Trophoblast cell (in vitro differentiated cells and primary cell): Measurements from ENCODE around the gene CHST11.
"Not testable (repeated sequence)": the region's sequence is repeated elsewhere in the genome, so short reads cannot be mapped to it uniquely, and the experiment has no call there.

ENCODE experiments used
- DNase-seq, 2 donors: peaks; one replicate each; pipeline ENCODE4 v3.0.0-alpha.2; 2016
- H2AFZ ChIP-seq: 2 replicates; pipeline ENCODE4 v1.6.1; 2013; ENCODE audit warnings: low read length, moderate library complexity, mild to moderate bottlenecking; ENCODE audit not compliant: insufficient read depth, poor library complexity
- H2AK5ac ChIP-seq: 2 replicates; pipeline ENCODE4 v1.6.1; 2013; ENCODE audit warnings: mild to moderate bottlenecking, low read length
- H2BK120ac ChIP-seq: 2 replicates; pipeline ENCODE4 v1.6.1; 2013; ENCODE audit warnings: low read length, mild to moderate bottlenecking, moderate library complexity; ENCODE audit not compliant: insufficient read depth, poor library complexity
- H2BK12ac ChIP-seq: 2 replicates; pipeline ENCODE4 v1.6.1; 2013; ENCODE audit warnings: mild to moderate bottlenecking, low read length, moderate library complexity
- H2BK5ac ChIP-seq: 2 replicates; pipeline ENCODE4 v1.6.1; 2013; ENCODE audit warnings: low read length, low read depth, moderate library complexity, mild to moderate bottlenecking; ENCODE audit not compliant: poor library complexity
- H3K14ac ChIP-seq: 2 replicates; pipeline ENCODE4 v1.6.1; 2013; ENCODE audit warnings: mild to moderate bottlenecking, low read length
- H3K18ac ChIP-seq: 2 replicates; pipeline ENCODE4 v1.6.1; 2013; ENCODE audit warnings: mild to moderate bottlenecking, low read length
- H3K23ac ChIP-seq: 2 replicates; pipeline ENCODE4 v1.6.1; 2013; ENCODE audit warnings: low read length
- H3K27ac ChIP-seq: 2 replicates; pipeline ENCODE4 v1.5.1; 2013; ENCODE audit warnings: low read depth, mild to moderate bottlenecking, inconsistent platforms, low read length, moderate library complexity
- H3K27me3 ChIP-seq: 2 replicates; pipeline ENCODE4 v1.6.1; 2013; ENCODE audit warnings: inconsistent platforms, mild to moderate bottlenecking, low read length, moderate library complexity; ENCODE audit not compliant: insufficient read depth
- H3K36me3 ChIP-seq, 2 experiments: 1 replicate in 1 of 2; 2 replicates in 1 of 2; pipeline ENCODE4 v1.6.1; 2013; ENCODE audit warnings: low read length in 2 of 2, mild to moderate bottlenecking in 2 of 2, moderate library complexity in 1 of 2; ENCODE audit not compliant: insufficient read depth in 2 of 2, control insufficient read depth in 1 of 2
- H3K4ac ChIP-seq: 2 replicates; pipeline ENCODE4 v1.6.1; 2013; ENCODE audit warnings: low read depth, mild to moderate bottlenecking, low read length, moderate library complexity
- H3K4me1 ChIP-seq, 2 experiments: 1 replicate in 1 of 2; 2 replicates in 1 of 2; pipeline ENCODE4 v1.6.1; 2013; ENCODE audit warnings: low read length in 2 of 2, mild to moderate bottlenecking in 2 of 2, moderate library complexity in 1 of 2; ENCODE audit not compliant: insufficient read depth in 2 of 2, control insufficient read depth in 1 of 2
- H3K4me2 ChIP-seq: 2 replicates; pipeline ENCODE4 v1.6.1; 2013; ENCODE audit warnings: inconsistent platforms, mild to moderate bottlenecking, low read length, moderate library complexity
- H3K4me3 ChIP-seq: 2 replicates; pipeline ENCODE4 v1.5.1; 2013; ENCODE audit warnings: mild to moderate bottlenecking, low read depth, low read length, inconsistent platforms
- H3K79me1 ChIP-seq: one replicate; pipeline ENCODE4 v1.6.1; 2013; ENCODE audit warnings: low read length
- H3K79me2 ChIP-seq: 2 replicates; pipeline ENCODE4 v1.6.1; 2013; ENCODE audit warnings: low read length, mild to moderate bottlenecking; ENCODE audit not compliant: control insufficient read depth, insufficient read depth, poor library complexity
- H3K9ac ChIP-seq: 2 replicates; pipeline ENCODE4 v1.6.1; 2013; ENCODE audit warnings: mild to moderate bottlenecking, low read length
- H3K9me3 ChIP-seq: 2 replicates; pipeline ENCODE4 v1.6.1; 2013; ENCODE audit warnings: low read depth, mild to moderate bottlenecking, control low read depth, inconsistent platforms, low read length; ENCODE audit not compliant: insufficient read depth
- H4K12ac ChIP-seq: 2 replicates; pipeline ENCODE4 v1.6.1; 2013; ENCODE audit warnings: low read depth, mild to moderate bottlenecking, low read length, moderate library complexity
- H4K8ac ChIP-seq: 2 replicates; pipeline ENCODE4 v1.6.1; 2013; ENCODE audit warnings: low read depth, mild to moderate bottlenecking, low read length, moderate library complexity
- H4K91ac ChIP-seq: one replicate; pipeline ENCODE4 v1.6.1; 2013; ENCODE audit warnings: low read depth, mild to moderate bottlenecking, low read length, moderate library complexity
- WGBS: extraction: QIAGEN DNeasy Blood & Tissue Kit; methylation state at CpG from one replicate; pipeline ENCODE4 v1.1.7; 2013; ENCODE audit warnings: missing lambda C conversion rate; ENCODE audit not compliant: insufficient read length, insufficient coverage; ENCODE audit errors: extremely low coverage; 5-methylcytosine and 5-hydroxymethylcytosine counted together

CHST11 gene

DNA sequence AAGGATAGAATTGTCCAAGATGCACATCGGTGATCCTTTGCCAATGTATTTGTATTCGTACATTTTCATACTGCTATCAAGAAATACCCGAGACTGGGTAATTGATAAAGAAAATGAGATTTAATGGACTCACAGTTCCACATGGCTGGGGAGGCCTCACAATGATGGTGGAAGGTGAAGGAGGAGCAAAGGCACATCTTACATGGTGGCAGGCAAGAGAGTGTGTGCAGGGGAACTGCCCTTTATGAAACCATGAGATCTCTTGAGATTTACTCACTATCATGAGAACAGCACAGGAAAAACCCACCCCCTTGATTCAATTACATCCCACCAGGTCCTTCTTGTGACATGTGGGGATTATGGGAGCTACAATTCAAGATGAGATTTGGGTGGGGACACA is 107.9 kb downstream of the CHST11 start:
- H2BK12ac ChIP-seq, H3K4me2 ChIP-seq, H3K79me2 ChIP-seq, H2AK5ac ChIP-seq, H3K18ac ChIP-seq, H3K4me1 ChIP-seq, H2BK5ac ChIP-seq, H4K91ac ChIP-seq, H3K14ac ChIP-seq, H3K36me3 ChIP-seq, H3K27me3 ChIP-seq, H3K23ac ChIP-seq, H3K9ac ChIP-seq, H3K9me3 ChIP-seq, H3K4me3 ChIP-seq, H2BK120ac ChIP-seq, H3K4ac ChIP-seq, H2AFZ ChIP-seq, DNase-seq, H4K8ac ChIP-seq, H3K27ac ChIP-seq, H3K79me1 ChIP-seq, H4K12ac ChIP-seq: not testable (repeated sequence)
- WGBS = no CpG with 5 or more reads among the region's 3 CpGs

DNA sequence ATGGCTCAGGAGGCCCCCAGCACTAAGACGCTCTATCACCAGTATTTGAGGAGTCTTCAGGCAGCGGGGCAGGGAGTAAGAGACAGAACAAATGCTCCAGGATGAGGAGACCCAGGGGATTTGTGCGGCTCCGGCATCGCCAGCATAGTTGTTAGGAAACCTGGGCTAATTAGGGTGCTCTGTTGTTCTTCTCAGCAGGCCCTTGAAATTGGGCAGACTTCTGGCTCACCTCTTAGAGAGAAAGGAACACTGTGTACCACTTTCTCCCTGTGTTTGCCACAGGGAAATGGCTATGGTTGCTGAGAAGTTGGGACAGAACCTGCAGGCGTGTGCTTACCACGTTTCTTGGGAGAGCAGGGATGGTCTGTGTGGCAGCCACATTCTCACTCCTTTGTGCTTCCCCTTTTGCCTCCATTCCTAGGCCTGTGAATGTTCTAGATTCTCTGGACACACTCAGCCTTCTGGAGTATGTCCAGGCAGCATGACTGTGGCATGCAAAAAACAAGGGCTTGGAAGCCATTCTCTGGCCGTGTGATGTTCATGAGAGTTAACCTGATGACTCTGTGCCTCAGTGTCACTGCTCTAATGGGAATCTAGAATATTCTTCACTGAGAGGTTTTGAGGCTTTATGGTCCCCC is 109.0 kb downstream of the CHST11 start:
- no peak overlapping the region for H4K8ac ChIP-seq
- no peaks in the 10 kb centered on the region for H3K79me1 ChIP-seq
- H3K27me3 ChIP-seq = no peaks in the 10 kb centered on the region
- H2BK5ac ChIP-seq = no peak overlapping the region
- H3K4me1 ChIP-seq = peaks cover 0 to 4% of the 10 kb centered on the region in 2 experiments
- DNase-seq = no peak
- no peak overlapping the region for H3K14ac ChIP-seq
- H3K4ac ChIP-seq = no peak overlapping the region
- H3K4me2 ChIP-seq = no peak overlapping the region
- H3K9me3 ChIP-seq = peaks cover 6% of the 10 kb centered on the region
- no peak overlapping the region for H3K18ac ChIP-seq
- H4K12ac ChIP-seq = no peak overlapping the region
- no peaks in the 10 kb centered on the region for H3K79me2 ChIP-seq
- H2BK12ac ChIP-seq = no peak overlapping the region
- no peak overlapping the region for H3K9ac ChIP-seq
- no peak overlapping the region for H4K91ac ChIP-seq
- no peak overlapping the region for H2AFZ ChIP-seq
- no CpG with 5 or more reads among the region's 8 CpGs for WGBS
- no peak overlapping the region for H2BK120ac ChIP-seq
- peaks cover 2% of the 10 kb centered on the region in 2 experiments for H3K36me3 ChIP-seq
- H3K4me3 ChIP-seq = no peak overlapping the region
- no peak overlapping the region for H3K27ac ChIP-seq
- no peak overlapping the region for H2AK5ac ChIP-seq
- H3K23ac ChIP-seq = no peak overlapping the region

DNA sequence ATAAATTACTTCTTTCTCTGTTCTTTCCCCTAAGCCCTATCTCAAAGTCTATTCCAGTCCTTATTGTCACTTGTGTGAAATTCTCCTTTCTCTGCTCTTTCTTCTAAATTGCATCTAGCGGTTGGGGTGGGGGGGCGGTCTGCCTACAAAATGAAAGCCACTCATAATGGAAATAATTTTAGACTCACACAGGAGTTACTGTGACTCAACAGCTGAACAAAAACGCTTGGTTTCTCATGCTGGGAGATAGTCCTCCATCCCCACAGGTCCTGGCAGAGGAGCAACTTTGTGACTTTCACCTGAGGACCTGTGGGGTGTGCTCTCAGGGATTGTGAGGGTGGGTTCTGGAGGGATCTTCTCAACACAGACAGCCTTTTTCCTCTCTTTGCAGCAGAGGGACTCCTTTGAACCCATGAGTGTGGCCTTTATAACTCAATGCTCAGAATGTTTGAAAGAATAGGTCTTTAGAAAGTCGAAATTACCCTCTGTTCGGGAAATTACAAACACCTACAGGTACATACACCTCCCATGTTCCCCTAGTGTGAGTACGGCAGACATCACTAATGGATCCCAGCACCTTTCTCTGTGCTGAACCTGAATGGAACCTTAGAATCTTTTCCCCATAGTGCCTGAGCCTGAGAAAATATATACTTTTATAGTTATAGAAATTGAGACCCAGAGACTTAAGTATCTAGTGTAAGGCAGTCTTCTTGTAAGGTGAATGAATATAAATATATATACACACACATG is 109.7 kb downstream of the CHST11 start:
- Histone ChIP-seq H3K36me3 (peaks cover 2% of the 10 kb centered on the region in 2 experiments), H3K14ac (no peak overlapping the region), H3K79me2 (no peaks in the 10 kb centered on the region), H3K79me1 (no peaks in the 10 kb centered on the region), H2AFZ (no peak overlapping the region), H4K12ac (no peak overlapping the region), H3K27ac (no peak overlapping the region), H3K23ac (no peak overlapping the region), H3K27me3 (no peaks in the 10 kb centered on the region), H2BK12ac (no peak overlapping the region), H3K4ac (no peak overlapping the region), H2BK5ac (no peak overlapping the region), H3K4me1 (peaks cover 0 to 4% of the 10 kb centered on the region in 2 experiments), H3K18ac (no peak overlapping the region), H3K4me2 (no peak overlapping the region), H3K9me3 (peaks cover 6% of the 10 kb centered on the region), H3K4me3 (no peak overlapping the region), H3K9ac (no peak overlapping the region), H2AK5ac (no peak overlapping the region), H4K8ac (no peak overlapping the region), H2BK120ac (no peak overlapping the region), H4K91ac (no peak overlapping the region)
- WGBS = no CpG with 5 or more reads among the region's 6 CpGs
- DNase-seq = no peak

DNA sequence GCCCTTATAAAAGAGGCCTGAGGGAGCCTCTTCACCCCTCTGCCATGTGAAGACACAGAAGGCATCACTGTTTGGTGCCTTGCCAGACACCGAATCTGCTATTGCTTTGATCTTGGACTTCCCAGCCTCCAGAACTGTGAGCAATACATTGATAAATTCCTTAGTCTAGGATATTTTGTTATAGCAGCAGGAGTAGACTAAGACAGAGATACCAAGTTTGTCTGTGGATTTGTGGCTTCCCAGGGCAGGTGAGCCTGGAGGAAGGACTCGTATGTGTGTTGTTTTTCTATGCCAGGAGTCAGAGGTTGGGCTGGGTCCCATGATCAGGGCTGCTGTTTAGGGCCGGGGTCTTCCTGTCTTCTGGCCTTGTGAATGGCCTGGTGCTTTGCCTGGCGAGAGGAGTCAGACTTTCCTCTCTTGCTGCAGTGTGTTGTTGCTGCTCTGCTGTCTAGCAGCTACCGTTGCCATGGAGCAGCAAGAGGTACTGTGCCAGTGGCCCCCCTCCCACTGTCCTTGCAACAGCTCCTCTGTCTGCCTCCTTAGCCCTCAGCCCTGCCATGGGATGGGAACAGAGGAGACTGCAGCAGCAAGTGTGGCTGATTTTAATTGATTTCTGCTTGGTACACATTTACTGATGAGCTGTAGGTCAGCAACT is 111.2 kb downstream of the CHST11 start:
- Histone ChIP-seq H2AK5ac (no peak overlapping the region), H3K23ac (no peak overlapping the region), H4K8ac (no peak overlapping the region), H3K4me2 (no peak overlapping the region), H3K36me3 (peaks cover 2% of the 10 kb centered on the region in 2 experiments), H2BK5ac (no peak overlapping the region), H4K91ac (no peak overlapping the region), H2BK120ac (no peak overlapping the region), H3K27me3 (no peaks in the 10 kb centered on the region), H3K27ac (no peak overlapping the region), H3K4me3 (no peak overlapping the region), H3K79me2 (no peaks in the 10 kb centered on the region), H3K79me1 (no peaks in the 10 kb centered on the region), H2AFZ (no peak overlapping the region), H3K4ac (no peak overlapping the region), H2BK12ac (no peak overlapping the region), H3K18ac (no peak overlapping the region), H4K12ac (no peak overlapping the region), H3K9ac (no peak overlapping the region), H3K4me1 (peaks cover 0 to 4% of the 10 kb centered on the region in 2 experiments), H3K14ac (no peak overlapping the region), H3K9me3 (peaks cover 6% of the 10 kb centered on the region)
- WGBS = no CpG with 5 or more reads among the region's 5 CpGs
- DNase-seq = no peak
